Muscle of back (tissue), 10 donors: ENCODE data around the gene SGF29. TPM values are rescaled to one million over a fixed set of nuclear protein-coding genes. Genes with fewer than 3 reads are reported as not detected.

Experiments
- polyA plus RNA-seq, 10 donors: library from polyadenylated mRNA; unstranded; fragments of 120-200 nt; gene quantifications; one replicate each; pipeline ENCODE4 v1.2.1, GENCODE V29; 2013; ENCODE audit not compliant: insufficient read length in 10 of 10

Gene SGF29
- polyA plus RNA-seq, 10 donors, result 5.9 to 18.4 (median 14.7) TPM

Other genes with a start within 250 kb of the SGF29 start
- gene NPIPB6, start 190.4 kb upstream of the SGF29 start, polyA plus RNA-seq, result 1 to 10 TPM in 5 of 10 donors, under 1 TPM in 5; 0.21 to 2.8 (median 1.0) TPM
- gene EIF3CL, start 150.1 kb upstream of the SGF29 start, polyA plus RNA-seq, result 100 to 1,000 TPM in 1 of 10 donors, 10 to 100 TPM in 9; 34.6 to 109 (median 57.9) TPM
- under 1 TPM in 7 of 10 donors, not detected in 3; 0.14 to 0.74 (median 0.24) TPM for gene NPIPB7, start 81.6 kb upstream of the SGF29 start, polyA plus RNA-seq
- gene CLN3, start 61.8 kb upstream of the SGF29 start, polyA plus RNA-seq, result 10 to 100 TPM; 11.7 to 21.3 (median 15.1) TPM
- gene APOBR, start 59.3 kb upstream of the SGF29 start, polyA plus RNA-seq, result 1 to 10 TPM in 1 of 10 donors, under 1 TPM in 9; 0.34 to 2.6 (median 0.78) TPM
- under 1 TPM in 1 of 10 donors, not detected in 9; 0.30 TPM for gene IL27, start 47.1 kb upstream of the SGF29 start, polyA plus RNA-seq
- 10 to 100 TPM; 26.4 to 55.6 (median 35.4) TPM for gene NUPR1, start 14.9 kb upstream of the SGF29 start, polyA plus RNA-seq
- gene SULT1A2, start 43.1 kb downstream of the SGF29 start, polyA plus RNA-seq, result 1 to 10 TPM in 1 of 10 donors, under 1 TPM in 9; 0.21 to 1.6 (median 0.46) TPM
- gene SULT1A1, start 56.1 kb downstream of the SGF29 start, polyA plus RNA-seq, result 10 to 100 TPM in 5 of 10 donors, 1 to 10 TPM in 5; 4.2 to 20.0 (median 10.6) TPM
- 1 to 10 TPM in 4 of 10 donors, under 1 TPM in 5, not detected in 1; 0.07 to 3.2 (median 0.71) TPM for gene NPIPB8, start 84.1 kb downstream of the SGF29 start, polyA plus RNA-seq
- 100 to 1,000 TPM; 175 to 425 (median 322) TPM for gene EIF3C, start 157.5 kb downstream of the SGF29 start, polyA plus RNA-seq
- 1 to 10 TPM in 7 of 10 donors, under 1 TPM in 3; 0.15 to 4.2 (median 1.1) TPM for gene NPIPB9, start 197.9 kb downstream of the SGF29 start, polyA plus RNA-seq